ENCODE measurements around the gene CD180.

- TF ChIP-seq POLR2AphosphoS5 (IDR thresholded peaks at IDR 0.05; ENCODE audit: low read depth, low read length): no peak
- TF ChIP-seq, protein P1, sequence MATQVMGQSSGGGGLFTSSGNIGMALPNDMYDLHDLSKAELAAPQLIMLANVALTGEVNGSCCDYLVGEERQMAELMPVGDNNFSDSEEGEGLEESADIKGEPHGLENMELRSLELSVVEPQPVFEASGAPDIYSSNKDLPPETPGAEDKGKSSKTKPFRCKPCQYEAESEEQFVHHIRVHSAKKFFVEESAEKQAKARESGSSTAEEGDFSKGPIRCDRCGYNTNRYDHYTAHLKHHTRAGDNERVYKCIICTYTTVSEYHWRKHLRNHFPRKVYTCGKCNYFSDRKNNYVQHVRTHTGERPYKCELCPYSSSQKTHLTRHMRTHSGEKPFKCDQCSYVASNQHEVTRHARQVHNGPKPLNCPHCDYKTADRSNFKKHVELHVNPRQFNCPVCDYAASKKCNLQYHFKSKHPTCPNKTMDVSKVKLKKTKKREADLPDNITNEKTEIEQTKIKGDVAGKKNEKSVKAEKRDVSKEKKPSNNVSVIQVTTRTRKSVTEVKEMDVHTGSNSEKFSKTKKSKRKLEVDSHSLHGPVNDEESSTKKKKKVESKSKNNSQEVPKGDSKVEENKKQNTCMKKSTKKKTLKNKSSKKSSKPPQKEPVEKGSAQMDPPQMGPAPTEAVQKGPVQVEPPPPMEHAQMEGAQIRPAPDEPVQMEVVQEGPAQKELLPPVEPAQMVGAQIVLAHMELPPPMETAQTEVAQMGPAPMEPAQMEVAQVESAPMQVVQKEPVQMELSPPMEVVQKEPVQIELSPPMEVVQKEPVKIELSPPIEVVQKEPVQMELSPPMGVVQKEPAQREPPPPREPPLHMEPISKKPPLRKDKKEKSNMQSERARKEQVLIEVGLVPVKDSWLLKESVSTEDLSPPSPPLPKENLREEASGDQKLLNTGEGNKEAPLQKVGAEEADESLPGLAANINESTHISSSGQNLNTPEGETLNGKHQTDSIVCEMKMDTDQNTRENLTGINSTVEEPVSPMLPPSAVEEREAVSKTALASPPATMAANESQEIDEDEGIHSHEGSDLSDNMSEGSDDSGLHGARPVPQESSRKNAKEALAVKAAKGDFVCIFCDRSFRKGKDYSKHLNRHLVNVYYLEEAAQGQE (IDR thresholded peaks at IDR 0.05; ENCODE audit: insufficient read depth in 1 of 2, low read depth in 2 of 2, low read length in 2 of 2): no peak
Measured at GRCh38 chr5:67201897-67202549, 5.4 kb upstream of the CD180 start.
